DND-41 (cell line): Measurements from ENCODE around the gene KIAA1328.

Source experiments
- ATAC-seq: fragments of 200-7000 bp; cut with Tn5 transposase; 3 replicates; pipeline ENCODE4 v1.9.1; 2021; ENCODE audit warnings: low read depth; ENCODE audit not compliant: insufficient read depth
- DNase-seq: peaks from one replicate; pipeline ENCODE4 v3.0.0-alpha.2; 2020
- H2AFZ ChIP-seq: 2 replicates; pipeline ENCODE4 v1.6.0; 2012; ENCODE audit warnings: low read depth, low read length
- H3K27ac ChIP-seq: 2 replicates; pipeline ENCODE4 v1.5.1; 2012; ENCODE audit warnings: low read length, inconsistent platforms
- H3K27me3 ChIP-seq: fragments of 200-600 bp; sonication (generic); 2 replicates; pipeline ENCODE4 v1.6.0; 2012; ENCODE audit warnings: low read length, mild to moderate bottlenecking, inconsistent platforms; ENCODE audit not compliant: insufficient read depth, poor library complexity
- H3K36me3 ChIP-seq: 2 replicates; pipeline ENCODE4 v1.5.1; 2012; ENCODE audit warnings: low read length, inconsistent platforms; ENCODE audit not compliant: insufficient read depth
- H3K4me1 ChIP-seq: 2 replicates; pipeline ENCODE4 v1.5.1; 2012; ENCODE audit warnings: mild to moderate bottlenecking, low read length; ENCODE audit not compliant: insufficient read depth
- H3K4me2 ChIP-seq: 2 replicates; pipeline ENCODE4 v1.6.0; 2012; ENCODE audit warnings: mild to moderate bottlenecking, moderate library complexity, low read length, inconsistent platforms; ENCODE audit not compliant: insufficient read depth
- H3K4me3 ChIP-seq, 2 experiments: fragments of 200-600 bp in 1 of 2; shearing (Covaris generic) in 1 of 2; 2 replicates each; pipeline ENCODE4 v1.5.1; 2012 to 2016; ENCODE audit warnings: inconsistent platforms in 2 of 2, low read length in 2 of 2, mild to moderate bottlenecking in 2 of 2, low read depth in 1 of 2, moderate library complexity in 1 of 2
- H3K79me2 ChIP-seq: 2 replicates; pipeline ENCODE4 v1.6.0; 2012; ENCODE audit warnings: low read length, inconsistent platforms; ENCODE audit not compliant: insufficient read depth
- H3K9ac ChIP-seq: 2 replicates; pipeline ENCODE4 v1.6.0; 2012; ENCODE audit warnings: low read depth, mild to moderate bottlenecking, inconsistent platforms, low read length, moderate library complexity
- H3K9me3 ChIP-seq: 2 replicates; pipeline ENCODE4 v1.5.1; 2012; ENCODE audit warnings: low read length, moderate library complexity, mild to moderate bottlenecking, inconsistent platforms; ENCODE audit not compliant: insufficient read depth, severe bottlenecking
- H4K20me1 ChIP-seq: 2 replicates; pipeline ENCODE4 v1.6.0; 2012; ENCODE audit warnings: low read length; ENCODE audit not compliant: insufficient read depth
- EZH2 ChIP-seq: IDR thresholded peaks from 3 replicates; pipeline ENCODE4 v1.6.1; 2012; ENCODE audit warnings: borderline replicate concordance, low read depth, mild to moderate bottlenecking, moderate library complexity, low read length, inconsistent platforms; ENCODE audit not compliant: severe bottlenecking
- TF ChIP-seq, protein P1 (sequence below): IDR thresholded peaks from 2 replicates; pipeline ENCODE4 v1.5.1; 2012; ENCODE audit warnings: borderline replicate concordance, low read length, moderate library complexity, mild to moderate bottlenecking; ENCODE audit not compliant: poor library complexity, severe bottlenecking; ENCODE audit errors: extremely low read depth

Gene KIAA1328

DNA sequence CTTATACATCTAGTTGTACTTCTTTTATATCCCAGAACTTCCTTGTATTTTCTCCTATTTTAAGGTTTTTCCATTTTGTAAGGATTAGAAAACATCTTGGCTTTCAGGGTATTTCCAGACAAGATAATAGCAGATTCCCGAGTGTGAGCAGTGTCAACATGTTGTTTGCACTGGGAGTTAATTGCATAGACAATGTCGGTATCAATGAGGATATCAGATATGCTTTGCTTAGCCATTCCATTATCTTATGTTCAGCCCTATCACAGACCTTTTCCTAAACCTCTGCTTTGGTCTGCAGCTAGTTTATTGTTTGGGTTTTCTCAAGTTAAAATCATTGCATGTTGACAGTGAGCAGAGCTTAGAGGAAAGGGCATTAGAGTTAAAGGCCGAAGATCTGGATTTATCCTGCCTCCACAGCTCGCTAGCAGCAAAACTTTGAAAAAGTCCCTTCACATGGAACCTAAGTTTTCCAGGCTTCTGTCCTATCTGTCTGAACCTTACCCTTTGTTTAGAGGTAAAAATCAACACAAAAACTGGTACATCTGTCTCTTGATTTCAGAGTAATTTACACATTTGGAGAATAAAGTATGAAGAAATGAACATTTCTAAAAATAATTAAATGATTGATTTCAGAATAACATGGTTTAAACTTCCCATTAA, 355.4 kb downstream of the KIAA1328 start:
- H3K9me3 ChIP-seq = no peaks in the 10 kb centered on the region
- ATAC-seq (no peak), DNase-seq (no peak)
- no peaks in the 10 kb centered on the region for H3K79me2 ChIP-seq
- no peak overlapping the region for H3K9ac ChIP-seq
- TF ChIP-seq, protein P1, sequence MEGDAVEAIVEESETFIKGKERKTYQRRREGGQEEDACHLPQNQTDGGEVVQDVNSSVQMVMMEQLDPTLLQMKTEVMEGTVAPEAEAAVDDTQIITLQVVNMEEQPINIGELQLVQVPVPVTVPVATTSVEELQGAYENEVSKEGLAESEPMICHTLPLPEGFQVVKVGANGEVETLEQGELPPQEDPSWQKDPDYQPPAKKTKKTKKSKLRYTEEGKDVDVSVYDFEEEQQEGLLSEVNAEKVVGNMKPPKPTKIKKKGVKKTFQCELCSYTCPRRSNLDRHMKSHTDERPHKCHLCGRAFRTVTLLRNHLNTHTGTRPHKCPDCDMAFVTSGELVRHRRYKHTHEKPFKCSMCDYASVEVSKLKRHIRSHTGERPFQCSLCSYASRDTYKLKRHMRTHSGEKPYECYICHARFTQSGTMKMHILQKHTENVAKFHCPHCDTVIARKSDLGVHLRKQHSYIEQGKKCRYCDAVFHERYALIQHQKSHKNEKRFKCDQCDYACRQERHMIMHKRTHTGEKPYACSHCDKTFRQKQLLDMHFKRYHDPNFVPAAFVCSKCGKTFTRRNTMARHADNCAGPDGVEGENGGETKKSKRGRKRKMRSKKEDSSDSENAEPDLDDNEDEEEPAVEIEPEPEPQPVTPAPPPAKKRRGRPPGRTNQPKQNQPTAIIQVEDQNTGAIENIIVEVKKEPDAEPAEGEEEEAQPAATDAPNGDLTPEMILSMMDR = no peak
- no peak for TF ChIP-seq EZH2
- no peaks in the 10 kb centered on the region for H3K36me3 ChIP-seq
- H3K4me1 ChIP-seq = no peaks in the 10 kb centered on the region
- H3K27ac ChIP-seq = no peak overlapping the region
- H3K27me3 ChIP-seq = no peaks in the 10 kb centered on the region
- no peak overlapping the region for H3K4me3 ChIP-seq
- H2AFZ ChIP-seq = no peak overlapping the region
- H3K4me2 ChIP-seq = no peak overlapping the region
- no peaks in the 10 kb centered on the region for H4K20me1 ChIP-seq

DNA sequence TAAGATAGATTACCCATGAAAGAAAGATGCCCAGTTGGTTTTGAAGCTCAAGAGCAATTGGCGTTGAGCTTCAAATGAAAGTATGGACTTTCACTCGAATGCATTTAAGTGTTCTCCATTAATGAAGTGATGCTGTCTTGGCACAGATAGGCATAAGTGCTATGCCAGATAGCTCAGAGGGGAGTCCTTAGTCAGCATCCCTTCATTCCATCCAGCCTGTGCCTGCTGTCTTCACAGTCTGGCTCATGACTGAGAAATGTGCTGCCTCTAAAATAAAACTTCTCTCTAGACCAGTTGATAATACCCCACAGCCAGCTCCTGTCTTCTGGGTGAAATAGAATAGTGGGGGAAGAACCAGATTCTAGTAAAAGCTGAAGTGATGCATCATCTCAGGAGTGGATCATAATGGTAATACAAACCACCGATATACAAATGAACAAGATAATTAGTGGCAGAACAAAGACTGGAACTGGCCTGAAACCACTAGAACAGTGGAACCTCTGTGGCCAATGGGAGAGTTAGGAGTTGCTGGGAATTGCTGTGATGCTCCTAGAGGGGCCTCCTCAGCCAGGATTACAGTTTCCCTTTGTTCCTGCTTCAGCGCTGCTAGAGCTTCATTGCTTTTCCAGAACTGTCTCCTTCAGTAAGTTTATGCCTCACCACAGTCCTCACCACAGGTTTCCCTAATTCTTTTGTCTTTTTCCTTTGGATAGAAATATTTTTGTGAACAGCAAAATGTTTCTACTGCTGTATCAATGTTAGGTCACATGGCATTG, 359.3 kb downstream of the KIAA1328 start:
- no peaks in the 10 kb centered on the region for H3K79me2 ChIP-seq
- no peaks in the 10 kb centered on the region for H3K9me3 ChIP-seq
- H3K27me3 ChIP-seq = no peaks in the 10 kb centered on the region
- no peak overlapping the region for H3K4me2 ChIP-seq
- H3K4me1 ChIP-seq = no peaks in the 10 kb centered on the region
- H4K20me1 ChIP-seq = no peaks in the 10 kb centered on the region
- TF ChIP-seq EZH2 = no peak
- TF ChIP-seq, protein P1 = no peak
- H3K4me3 ChIP-seq = no peak overlapping the region
- DNase-seq (no peak), ATAC-seq (no peak)
- no peak overlapping the region for H2AFZ ChIP-seq
- no peak overlapping the region for H3K9ac ChIP-seq
- no peaks in the 10 kb centered on the region for H3K36me3 ChIP-seq
- no peak overlapping the region for H3K27ac ChIP-seq

DNA sequence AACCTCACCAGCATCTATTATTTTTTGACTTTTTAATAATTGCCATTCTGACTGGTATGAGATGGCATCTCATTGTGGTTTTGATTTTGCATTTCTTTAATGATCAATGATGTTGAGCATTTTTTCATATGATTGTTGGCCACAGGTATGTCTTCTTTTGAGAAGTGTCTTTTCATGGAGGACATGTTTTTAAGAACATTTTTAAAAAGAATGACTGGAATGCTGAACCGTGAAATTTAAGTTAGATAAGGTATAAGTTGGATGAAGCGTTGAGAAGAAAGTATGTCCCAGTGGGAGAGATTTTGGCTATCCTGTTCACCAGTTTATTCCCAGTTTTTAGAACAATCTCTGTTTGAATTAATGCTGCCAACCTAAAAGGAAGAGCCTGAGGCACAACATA, 370.8 kb downstream of the KIAA1328 start:
- Histone ChIP-seq H3K79me2 (no peaks in the 10 kb centered on the region), H2AFZ (no peak overlapping the region), H3K9ac (no peak overlapping the region), H3K4me1 (no peaks in the 10 kb centered on the region), H3K4me2 (no peak overlapping the region), H4K20me1 (no peaks in the 10 kb centered on the region), H3K4me3 (no peak overlapping the region), H3K27ac (no peak overlapping the region), H3K27me3 (no peaks in the 10 kb centered on the region), H3K36me3 (no peaks in the 10 kb centered on the region), H3K9me3 (peaks cover 3% of the 10 kb centered on the region)
- TF ChIP-seq EZH2 = no peak
- TF ChIP-seq, protein P1 = no peak
- no peak for ATAC-seq
- DNase-seq = no peak
